Kidney glomerular epithelial cell (primary cell): ENCODE data around the gene MPRIP.
A peak's percentile ranks its signal among the peaks of the same experiment; 100 is the strongest.

Experiments
- DNase-seq: peaks from one replicate; lab custom pipeline; 2025; lab: John Stamatoyannopoulos, UW

MPRIP gene

DNA sequence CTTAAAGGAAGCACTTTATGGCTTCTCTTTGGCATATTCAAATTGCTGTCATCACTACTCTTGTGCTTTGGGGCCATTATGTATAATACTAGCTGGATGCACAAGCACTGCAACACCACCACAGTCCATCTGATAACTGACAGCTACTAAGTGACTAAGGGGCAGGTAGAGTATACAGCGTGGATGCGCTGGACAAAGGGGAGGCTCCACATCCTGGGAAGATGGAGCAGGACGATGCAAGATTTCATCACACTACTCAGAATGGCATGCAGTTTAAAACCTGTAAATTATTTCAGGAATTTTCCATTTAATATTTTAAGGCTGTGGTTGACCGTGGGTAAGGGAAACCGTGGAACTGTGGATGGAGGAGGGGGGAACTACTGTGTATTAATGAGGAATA lies 25.0 kb downstream of the MPRIP start:
- peak; percentile 18 for DNase-seq

DNA sequence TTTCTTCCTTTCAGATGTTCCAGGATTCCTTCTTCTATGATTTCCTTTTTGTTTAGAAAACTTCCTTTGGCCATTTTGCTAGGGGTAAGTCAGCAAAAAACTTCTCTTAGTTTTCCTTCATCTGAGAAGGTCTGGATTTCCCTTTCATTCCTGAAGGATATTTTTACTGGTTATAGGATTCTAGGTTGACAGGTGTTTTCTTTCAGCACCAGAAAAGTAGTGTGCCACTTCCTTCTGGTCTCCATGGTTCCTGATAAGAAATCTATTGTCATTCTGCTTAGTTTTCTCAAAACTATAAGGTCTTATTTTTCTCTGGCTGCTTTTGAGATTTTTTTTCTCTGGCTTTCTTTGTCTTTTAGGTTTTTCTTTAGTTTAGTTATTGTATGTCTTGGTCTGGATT lies 27.6 kb downstream of the MPRIP start:
- no peak for DNase-seq

DNA sequence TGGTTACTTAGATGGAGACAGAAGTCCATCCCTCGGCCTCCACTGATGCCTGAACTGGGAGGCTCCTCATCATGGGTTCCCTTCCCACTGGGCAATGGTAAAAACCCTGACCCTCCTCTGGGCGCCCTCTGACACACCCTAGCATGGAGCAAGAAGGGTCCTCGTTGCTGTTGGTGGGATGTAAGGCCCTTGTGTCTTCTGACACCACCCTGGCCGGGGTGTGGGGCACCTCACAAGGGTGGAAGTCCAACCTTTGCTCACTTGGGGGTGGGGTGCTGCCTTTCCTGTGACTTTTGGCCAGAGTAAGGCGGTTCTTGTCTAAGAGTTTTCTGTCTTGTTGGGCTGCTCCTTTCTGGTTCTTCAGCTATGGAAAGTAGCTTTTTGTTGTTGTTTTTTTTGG lies 28.7 kb downstream of the MPRIP start:
- no peak for DNase-seq

DNA sequence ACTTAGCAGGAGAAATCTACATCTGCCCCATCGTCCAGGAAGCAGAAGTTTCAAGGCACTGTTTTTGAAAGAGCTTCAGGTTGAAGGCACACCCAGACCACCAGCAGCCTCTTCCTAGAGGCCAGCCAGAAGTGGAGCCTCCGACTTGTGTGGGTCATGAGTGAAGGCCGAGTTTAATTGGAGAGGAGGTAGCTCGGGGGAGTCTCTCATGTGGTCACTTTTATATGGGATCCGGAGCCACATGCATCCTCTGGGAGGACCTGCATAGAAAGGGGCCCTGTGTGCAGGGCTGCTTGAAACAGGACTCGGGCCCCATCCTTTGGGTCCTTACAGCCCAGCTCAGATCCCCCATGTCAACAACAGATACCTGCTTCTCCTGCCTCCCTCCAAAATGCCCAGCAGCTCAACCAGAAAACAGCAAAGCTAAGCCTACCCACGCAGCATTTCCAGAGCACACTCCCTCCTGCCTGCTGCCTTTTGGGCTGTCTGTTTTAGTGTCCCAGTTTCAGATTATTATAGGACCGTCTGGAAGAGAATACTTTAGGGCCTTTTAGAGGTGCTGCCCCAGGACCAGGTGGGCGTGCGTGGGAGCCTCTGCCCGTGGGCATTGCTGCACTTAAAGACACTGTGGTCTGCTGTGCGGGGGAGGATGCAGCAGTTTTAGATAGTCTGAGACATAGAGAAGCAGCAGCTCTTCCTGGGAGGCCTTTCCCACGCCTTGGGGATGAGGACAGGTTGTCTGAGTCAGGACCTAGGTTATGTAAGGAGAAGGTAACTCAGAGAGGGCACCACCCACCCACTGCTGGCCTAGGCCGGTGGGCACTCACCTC lies 29.5 kb downstream of the MPRIP start:
- peak; percentile 49 for DNase-seq

DNA sequence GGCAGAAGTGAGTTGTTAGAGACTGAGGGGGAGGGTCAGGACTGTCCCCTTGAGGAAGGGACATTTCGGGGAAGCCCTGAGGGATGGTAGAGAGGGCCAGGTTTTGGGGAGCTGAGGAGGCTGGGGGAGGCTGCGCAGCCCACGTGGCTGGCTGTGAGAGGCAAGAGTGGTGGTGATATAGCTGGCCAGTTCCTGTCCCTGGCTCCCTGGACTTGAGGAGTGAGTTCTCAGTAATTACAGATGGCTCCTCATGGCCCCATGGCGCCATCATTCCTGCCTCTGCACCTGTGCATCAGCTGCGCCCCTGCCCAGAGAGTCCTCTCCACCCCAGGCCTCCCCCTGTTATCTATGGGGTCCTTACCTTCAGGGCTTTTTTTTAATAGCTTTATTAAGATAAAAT lies 30.3 kb downstream of the MPRIP start:
- DNase-seq, result no peak

DNA sequence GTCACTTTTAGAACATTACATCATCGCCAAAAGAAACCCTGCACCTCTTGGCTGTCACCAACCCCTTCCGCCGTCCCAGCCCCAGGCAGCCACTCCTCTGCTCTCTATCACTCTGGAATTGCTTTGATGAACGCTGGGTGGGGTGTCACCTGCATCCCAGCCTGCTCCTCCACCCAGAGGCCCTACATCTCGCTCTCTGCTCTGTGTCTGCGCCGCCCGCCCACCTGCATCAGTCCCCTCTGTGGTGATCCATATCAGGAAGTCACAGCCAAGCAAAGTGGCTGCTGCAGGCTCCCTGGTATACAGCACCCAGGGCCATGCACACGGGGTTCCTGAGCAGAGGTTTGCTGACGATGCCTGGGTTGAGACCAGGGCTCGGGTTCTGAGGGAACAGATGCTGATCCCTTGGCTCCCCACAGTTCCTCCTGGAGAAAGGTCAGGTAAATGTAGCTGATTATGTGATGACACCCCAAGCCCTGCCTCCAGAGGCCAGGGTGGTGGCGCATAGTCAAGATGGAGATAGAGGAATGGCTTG lies 30.8 kb downstream of the MPRIP start:
- DNase-seq, result no peak

DNA sequence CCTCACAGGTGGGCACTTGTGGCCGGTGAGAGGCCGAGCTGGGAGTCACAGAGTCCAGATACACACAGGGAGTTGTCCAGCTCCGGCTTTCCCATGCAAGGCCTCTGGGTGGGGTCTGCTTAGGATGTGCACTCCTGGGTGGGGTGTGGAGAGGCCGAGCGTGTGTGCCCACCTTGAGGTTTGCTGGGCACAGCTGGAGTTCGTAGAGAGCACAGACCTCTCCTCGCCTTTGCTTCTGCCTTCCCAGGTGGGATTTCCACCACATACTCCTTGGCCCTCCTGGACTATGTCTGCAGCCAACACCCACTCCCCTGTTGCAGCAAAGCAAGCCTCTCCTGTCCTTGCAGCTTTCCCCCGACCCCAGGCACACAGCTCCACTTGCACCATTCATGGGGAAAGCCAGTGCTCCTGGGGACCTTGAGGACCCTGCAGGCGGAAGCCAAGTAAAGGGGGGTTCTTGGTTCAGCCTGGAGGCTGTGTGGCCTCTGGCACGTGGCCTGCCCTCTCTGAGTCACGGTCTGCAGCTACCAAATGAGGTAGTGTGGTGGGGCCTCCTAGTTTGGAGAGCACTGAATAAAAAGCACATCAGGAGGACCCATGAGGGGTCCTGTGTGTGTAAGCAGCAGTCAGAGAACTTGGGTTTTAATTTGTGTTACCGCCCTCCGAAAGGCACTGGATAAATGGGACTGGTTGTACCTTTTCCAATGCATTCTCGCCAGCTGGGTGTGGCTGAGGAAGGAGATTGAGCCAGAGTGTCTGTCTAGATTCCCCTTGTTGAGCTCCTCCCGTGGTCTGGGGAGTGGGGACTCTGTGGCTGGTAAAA lies 31.5 kb downstream of the MPRIP start:
- DNase-seq, result no peak

DNA sequence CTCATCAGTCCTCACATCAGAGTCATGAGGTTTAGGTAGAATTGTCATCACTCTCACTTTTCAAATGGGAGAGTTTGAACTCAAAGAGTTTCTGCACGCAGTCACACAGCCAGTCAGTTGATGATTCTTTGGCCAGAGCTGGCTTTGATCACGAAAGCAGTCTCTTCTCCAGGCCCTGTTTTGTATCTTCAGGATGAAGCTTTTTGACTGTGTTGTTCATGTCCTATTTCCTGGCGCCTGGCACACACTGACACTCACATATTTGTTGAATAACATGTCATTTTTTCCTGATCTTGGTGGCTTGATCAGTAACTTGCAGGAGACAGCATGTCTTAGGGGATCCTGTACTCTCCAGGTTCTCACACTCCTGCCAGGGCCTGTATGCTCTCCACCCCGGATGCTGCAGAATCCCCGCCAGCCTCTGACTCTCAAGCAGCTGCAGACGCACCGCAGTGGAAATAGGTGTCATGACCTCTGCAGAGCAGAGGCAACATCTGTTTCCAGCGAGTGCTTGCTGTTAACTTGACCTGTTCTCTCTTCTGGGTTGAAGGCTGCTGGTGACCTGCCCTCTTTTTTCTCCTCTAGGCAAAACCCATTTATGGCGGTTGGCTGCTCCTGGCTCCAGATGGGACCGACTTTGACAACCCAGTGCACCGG lies 33.0 kb downstream of the MPRIP start:
- DNase-seq, result no peak

DNA sequence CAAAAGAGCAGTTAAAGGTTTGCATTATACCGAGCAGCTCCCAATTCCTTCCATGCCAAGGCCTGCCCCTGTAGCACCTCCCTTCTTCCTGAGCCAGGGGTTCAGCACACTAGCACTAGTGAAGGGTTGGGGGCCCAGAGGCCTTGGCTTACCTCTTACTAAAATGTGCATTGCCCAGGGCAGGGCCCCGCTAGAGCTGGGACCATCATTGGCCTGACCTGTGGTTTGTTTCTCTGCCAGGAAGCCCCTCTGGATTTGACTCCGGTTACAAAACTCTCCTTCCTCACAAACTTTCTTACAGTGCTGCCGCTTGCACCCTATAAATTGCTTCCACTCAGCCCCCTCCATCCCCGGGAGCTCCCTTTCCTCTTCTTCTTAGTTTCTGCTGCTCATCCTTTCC lies 33.8 kb downstream of the MPRIP start:
- no peak for DNase-seq

DNA sequence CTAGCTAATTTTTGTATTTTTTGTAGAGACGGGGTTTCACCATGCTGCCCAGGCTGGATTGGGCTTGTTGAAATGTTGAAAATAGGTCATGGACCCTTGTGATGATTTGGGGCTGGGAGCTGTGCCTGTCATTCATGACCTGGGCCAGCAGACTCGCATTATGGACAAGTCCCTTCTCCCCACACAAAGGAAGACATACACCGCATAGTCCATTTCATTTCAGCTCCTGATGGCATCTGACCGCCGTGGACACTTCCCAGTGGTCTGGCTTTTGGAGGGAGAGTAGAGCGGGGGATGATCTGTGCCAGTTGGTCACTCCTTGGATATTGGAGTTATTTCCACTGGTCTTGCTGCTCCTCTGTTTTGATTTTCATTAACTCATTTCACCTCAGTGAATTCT lies 34.8 kb downstream of the MPRIP start:
- no peak for DNase-seq

DNA sequence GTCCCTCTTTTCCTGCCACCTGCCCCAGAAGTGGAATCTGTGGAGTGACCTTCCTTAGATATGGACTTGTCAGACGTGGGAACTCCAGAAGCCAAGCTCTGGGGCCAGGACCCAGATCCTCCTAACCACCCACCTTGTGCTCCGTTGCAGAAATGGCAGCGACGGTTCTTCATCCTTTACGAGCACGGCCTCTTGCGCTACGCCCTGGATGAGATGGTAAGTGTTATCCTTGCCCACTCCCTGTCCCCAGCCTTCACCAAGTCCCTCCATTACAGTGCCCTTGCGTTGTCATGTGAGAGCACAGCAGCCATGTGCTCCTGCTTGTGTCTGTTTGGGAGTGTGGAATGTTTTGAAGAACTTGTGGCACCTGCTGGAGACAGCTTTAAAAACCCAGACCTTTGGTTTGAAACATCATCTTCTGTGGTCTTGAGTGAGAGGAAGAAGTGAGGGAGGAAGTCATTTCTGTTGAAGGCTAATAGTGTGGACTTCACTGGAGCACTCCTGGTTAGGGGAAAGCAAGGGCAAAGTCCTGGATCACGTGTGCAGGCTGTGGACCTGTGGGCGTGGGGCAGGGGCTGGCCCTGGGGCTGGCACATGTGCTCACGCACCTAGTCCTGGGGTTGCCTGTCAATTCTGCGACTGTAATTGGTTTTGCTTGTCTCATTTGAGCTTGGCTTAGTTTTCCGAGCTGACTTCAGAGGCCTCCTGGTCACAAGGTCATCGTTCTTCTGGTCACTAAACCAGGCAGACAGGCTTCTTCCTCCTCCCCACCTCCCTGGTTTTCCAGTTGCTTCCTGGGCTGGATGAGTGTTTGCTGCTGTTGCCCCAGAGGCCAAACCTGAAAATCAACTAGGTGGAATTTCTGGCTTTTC lies 35.8 kb downstream of the MPRIP start:
- no peak for DNase-seq

DNA sequence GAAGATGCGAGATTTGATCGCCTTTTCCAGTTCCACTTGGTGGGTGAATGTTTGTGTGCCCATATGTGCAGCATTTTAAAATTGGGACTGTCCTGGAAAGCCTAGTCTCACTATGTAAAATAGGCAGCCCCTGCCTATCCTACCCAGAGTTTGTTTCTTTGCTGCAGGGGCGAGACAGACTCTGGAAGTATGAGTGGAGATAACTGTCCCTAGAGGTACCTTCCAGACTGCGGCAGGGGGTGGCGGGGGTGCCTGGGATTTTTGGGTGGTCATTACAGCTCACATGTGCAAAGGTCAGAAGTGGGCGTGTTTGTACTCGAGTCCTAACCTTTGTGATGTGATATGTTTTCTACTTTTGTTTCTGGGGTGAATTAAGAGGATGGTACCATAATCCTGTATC lies 36.6 kb downstream of the MPRIP start:
- DNase-seq, result no peak

DNA sequence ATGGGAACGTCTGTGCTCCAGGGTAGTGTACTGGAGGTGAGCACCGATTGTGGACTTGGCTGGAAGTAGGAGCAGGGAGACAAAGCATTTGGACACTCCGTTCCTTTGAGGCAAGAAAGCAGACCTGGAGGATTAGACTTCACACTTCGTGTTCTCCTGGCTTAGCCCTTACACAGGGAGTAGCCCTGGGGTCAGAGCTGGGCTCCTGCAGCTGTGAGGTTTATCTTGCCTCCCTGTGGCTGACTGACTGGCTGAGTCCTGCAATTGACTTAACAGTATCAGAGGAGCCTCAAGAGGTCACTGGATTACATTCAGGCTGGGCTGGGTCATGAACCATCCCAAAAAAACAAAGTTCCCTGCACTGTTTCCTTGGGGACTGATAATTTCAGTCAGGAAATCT lies 37.1 kb downstream of the MPRIP start:
- no peak for DNase-seq

DNA sequence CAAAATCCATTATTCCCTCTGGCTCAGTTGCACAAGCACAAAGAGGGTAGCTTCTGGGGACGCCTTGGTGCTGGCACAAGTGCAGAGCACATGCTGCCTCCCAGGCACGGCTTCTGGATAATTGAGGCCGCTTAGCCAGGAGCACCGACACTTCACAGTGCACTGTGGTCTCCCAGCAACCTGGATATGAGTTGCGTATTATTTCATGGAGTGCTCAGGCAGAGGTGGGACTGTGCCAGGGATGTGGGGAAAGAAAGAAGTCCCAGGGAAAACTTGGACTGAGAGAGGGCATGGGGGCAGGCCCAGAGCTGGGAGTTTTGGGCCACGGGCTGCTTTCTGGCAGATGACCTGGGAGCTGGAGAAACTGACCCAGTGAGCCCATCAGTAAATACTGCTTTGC lies 37.5 kb downstream of the MPRIP start:
- no peak for DNase-seq

DNA sequence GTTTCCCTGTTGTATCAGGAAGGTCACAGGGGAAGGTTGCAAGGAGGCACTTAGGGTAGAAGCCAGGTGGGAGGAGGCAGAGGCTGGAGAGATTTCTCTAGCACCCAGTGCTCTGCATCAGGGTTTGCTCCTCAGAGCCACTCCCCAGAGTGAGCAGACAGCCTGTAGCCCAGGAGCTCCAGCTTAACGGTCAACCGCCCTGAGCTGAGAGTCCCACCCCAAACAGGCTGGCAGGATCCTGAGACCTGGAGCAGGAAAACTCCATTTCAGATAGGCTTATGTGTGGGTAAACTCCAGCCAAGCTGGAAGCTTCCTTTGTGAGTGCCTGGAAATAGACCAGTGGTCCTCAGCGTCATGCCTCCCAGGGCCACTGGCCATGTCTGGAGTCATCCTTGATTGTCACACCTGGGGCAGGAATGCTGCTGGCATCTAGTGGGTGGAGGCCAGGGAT lies 37.9 kb downstream of the MPRIP start:
- no peak for DNase-seq

DNA sequence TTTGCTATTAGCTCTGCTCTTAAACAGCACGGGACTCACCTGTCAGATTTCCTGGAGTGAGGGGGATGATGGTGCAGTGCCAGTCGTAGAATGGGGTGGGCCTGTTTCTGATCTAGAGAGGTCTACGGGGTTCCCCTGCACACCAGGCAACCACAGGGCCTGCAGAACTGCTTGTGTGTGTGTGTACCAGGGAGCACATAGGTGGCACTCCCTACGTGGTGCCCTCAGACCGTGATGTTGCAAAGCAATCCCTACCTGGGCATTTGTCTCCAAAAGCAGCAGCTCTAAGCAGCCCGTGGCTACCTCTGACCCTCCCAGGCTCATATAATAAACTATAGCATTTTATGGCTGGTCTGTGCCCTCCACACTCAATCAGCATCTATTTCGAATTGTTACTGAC lies 38.5 kb downstream of the MPRIP start:
- DNase-seq, result no peak

DNA sequence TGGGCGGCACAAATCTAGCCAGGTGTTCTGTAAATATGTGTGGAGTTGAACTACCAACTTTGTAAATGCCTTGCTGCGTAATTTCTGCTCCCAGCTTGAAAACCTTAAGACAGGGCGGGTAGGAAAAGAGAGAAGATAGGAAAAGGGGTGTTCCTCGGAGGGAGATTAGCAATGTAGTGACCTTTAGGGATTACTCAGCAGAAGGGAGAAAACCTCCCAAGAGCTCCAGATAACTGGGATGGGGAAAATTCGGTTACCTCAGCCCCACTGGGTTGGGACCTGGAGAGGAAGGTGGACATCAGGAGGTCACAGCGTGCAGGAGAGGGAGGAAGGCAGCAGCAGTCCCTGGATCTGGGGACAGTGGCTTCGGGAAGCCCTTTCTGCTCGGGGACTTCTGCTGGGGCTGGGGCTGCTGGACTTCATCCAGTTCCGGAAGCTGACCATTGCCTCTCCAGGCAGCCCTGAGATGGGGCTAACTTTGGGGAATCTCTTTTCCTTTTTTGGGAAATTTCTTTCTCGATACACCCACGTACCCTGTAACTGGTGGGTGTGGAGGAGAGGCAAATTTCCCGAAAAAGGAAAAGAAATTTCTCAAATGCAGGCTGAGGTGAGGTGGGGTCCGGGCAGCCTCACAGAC lies 39.2 kb downstream of the MPRIP start:
- DNase-seq, result no peak

DNA sequence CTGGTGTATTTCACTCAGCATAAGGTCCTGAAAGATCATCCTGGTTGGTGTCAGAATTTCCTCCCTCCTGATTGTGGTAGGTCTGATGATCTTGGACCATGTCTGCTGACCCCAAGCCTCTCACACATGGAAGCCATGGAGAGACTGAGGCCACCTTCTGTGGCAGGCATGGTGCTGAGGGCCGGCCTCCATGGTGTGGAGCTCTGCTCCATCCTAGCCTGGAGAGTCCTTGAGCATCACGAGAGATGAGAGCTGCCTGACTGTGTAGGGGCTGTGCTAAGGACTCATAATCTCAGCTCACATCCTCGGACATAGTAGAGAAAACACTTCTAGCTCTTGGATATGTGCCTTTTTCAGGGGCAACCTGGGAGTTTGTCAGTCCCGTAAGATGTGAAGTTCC lies 40.6 kb downstream of the MPRIP start:
- no peak for DNase-seq

DNA sequence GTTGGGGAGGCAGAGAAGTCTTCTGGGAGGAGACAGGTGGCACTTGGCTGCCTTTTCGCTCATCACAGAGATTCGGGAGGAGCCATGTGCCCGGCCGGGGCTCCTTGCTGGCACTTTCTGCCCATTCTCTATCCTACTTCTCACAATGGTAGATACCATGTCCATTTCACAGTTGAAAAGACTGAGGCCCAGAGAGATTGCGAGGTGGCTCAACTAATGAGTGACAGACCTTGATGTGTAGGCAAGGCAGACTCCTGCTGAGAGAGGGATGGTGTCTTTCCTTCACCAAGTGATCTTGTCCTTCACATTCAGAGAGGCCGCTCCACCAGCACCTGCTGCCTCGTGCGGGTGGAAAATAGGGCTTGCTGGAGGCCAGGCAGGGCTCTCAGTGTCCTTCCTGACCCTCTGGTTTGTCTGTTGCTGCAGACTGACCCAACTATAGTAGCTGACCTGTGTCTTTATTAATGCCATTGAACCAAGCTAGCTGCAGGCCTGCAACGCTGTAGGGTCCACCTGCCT lies 42.1 kb downstream of the MPRIP start:
- DNase-seq, result no peak

DNA sequence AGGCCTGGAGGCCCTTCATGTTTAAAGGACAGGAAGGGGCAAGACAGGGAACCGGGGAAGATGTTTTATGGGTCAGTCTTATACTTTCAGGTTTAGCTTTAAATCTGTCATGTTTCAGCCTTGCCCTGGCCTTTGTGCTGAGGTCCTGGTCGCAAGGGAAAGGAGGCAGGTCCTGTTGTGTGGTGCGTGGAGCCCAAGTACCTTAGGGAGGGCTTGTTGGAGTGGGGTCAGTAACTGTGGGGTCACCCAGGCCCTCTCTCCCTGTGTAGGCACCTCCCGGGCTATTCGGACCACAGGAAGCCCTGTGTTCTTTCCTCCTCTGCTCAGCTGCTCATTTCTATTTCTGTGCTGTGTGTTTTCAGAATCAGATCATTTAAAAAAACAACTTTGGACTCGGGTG lies 42.7 kb downstream of the MPRIP start:
- DNase-seq, result no peak

DNA sequence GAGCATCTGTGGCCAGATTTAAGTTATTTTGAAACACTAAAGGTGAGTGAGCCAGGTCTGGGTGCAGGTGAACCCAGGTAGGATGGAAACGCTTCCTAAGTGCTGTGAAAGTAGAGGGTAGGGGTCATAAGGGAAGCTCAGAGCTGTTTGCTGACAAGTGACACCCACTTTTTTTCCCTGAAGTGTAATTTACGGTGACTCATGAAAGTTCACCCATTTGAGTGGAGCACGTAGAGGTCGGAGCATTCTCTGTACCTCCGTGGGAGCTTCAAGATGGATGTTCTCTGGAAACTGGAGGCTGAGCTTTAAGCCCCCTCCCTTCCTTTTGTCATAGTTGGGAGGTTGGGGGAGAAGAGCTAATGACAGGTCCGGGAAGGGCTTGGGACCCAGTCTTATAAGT lies 44.3 kb downstream of the MPRIP start:
- no peak for DNase-seq
